ENCODE measurements around the gene GUCY1A2. TPM values are rescaled to one million over a fixed set of nuclear protein-coding genes. Genes with fewer than 3 reads are reported as not detected.

GUCY1A2 gene
- total RNA-seq, 1 experiment from 2014 or later = 5.4 TPM

DNA sequence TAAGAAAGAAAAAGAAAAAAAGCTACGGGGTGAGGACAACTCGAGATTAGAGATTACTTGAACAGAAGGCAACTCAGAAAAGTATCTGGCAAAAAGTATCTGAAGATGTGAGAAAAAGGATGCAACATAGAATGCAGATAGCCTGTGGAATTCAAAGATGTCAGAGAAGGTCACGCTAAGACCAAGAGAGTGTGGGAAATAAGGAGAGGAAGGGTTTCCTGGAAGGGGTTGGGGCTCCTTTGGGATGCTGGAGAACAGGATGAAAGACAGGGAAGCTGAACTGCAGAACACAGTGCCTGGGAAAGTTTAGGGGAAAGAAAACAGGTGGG is 1.2 kb downstream of the GUCY1A2 start:
- BruUV-seq (replicated peaks) = no TSS peak
- CTCF ChIA-PET = interaction anchor here (1.0 to 1.3 kb wide), 2 partner anchors 42 to 865 kb away, joined by 3 to 5 read pairs; no protein-coding TSS in a partner anchor
- no peak for TF ChIP-seq EZH2 (IDR thresholded peaks at IDR 0.05; ENCODE audit: borderline replicate concordance, low read depth, low read length, poor library complexity, severe bottlenecking)
- TF ChIP-seq, protein P1, sequence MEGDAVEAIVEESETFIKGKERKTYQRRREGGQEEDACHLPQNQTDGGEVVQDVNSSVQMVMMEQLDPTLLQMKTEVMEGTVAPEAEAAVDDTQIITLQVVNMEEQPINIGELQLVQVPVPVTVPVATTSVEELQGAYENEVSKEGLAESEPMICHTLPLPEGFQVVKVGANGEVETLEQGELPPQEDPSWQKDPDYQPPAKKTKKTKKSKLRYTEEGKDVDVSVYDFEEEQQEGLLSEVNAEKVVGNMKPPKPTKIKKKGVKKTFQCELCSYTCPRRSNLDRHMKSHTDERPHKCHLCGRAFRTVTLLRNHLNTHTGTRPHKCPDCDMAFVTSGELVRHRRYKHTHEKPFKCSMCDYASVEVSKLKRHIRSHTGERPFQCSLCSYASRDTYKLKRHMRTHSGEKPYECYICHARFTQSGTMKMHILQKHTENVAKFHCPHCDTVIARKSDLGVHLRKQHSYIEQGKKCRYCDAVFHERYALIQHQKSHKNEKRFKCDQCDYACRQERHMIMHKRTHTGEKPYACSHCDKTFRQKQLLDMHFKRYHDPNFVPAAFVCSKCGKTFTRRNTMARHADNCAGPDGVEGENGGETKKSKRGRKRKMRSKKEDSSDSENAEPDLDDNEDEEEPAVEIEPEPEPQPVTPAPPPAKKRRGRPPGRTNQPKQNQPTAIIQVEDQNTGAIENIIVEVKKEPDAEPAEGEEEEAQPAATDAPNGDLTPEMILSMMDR (conservative IDR thresholded peaks at IDR 0.05; ENCODE audit: low read depth, low read length) = no peak
- intact Hi-C loops (cut with micrococcal nuclease; ENCODE audit: unreplicated experiment) = loop anchor here (1.0 to 5.0 kb wide), 2 partner anchors 165 to 296 kb away; no protein-coding TSS in a partner anchor
- Histone ChIP-seq H3K4me3 (ENCODE audit: low read depth, low read length, poor library complexity, severe bottlenecking) (peak overlapping the region; percentile 69), H3K27ac (ENCODE audit: low read depth, low read length, poor library complexity, severe bottlenecking) (no peak overlapping the region), H3K4me1 (ENCODE audit: insufficient read depth, low read length, poor library complexity, severe bottlenecking) (peaks cover 20% of the 10 kb centered on the region), H3K9me3 (ENCODE audit: low read depth, low read length, poor library complexity, severe bottlenecking) (no peaks in the 10 kb centered on the region), H3K27me3 (replicated peaks; ENCODE audit: insufficient read depth, low read depth, low read length, poor library complexity) (peaks cover 34% of the 10 kb centered on the region), H3K36me3 (ENCODE audit: insufficient read depth, low read length, poor library complexity, severe bottlenecking) (no peaks in the 10 kb centered on the region)
- POLR2A ChIA-PET (ENCODE audit: low non-redundant PET) = no interaction called here
- DNase-seq (ENCODE audit: low spot score) = no peak

DNA sequence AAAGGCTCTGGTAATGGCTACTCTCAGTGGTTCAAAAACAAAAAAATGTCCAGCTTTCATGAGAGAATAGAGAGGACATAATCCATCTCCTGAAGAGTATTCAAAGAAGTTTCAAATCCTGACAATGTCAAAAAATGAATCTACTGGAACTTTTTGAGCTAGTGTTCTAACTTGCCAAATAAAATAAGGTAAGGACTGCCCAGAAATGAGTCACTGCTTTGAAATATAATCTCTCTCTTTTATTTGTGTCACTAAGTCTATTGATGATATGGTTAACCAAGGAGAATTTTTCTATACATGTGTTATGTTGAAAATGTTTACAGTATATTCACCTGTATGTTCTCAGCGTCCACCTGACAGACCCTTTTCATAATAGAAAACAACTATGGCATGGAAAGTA is 3.4 kb downstream of the GUCY1A2 start:
- Histone ChIP-seq H3K36me3 (ENCODE audit: insufficient read depth, low read length, poor library complexity, severe bottlenecking) (no peaks in the 10 kb centered on the region), H3K4me1 (ENCODE audit: insufficient read depth, low read length, poor library complexity, severe bottlenecking) (peaks cover 24% of the 10 kb centered on the region), H3K9me3 (ENCODE audit: low read depth, low read length, poor library complexity, severe bottlenecking) (no peaks in the 10 kb centered on the region), H3K4me3 (ENCODE audit: low read depth, low read length, poor library complexity, severe bottlenecking) (no peak overlapping the region), H3K27ac (ENCODE audit: low read depth, low read length, poor library complexity, severe bottlenecking) (no peak overlapping the region), H3K27me3 (replicated peaks; ENCODE audit: insufficient read depth, low read depth, low read length, poor library complexity) (peaks cover 14% of the 10 kb centered on the region)
- TF ChIP-seq, protein P1 (conservative IDR thresholded peaks at IDR 0.05; ENCODE audit: low read depth, low read length) = no peak
- TF ChIP-seq EZH2 (IDR thresholded peaks at IDR 0.05; ENCODE audit: borderline replicate concordance, low read depth, low read length, poor library complexity, severe bottlenecking) = no peak
- ChIA-PET POLR2A (ENCODE audit: low non-redundant PET) (no interaction called here), CTCF (no interaction called here)
- intact Hi-C loops (cut with micrococcal nuclease; ENCODE audit: unreplicated experiment) = loop anchor here (5.0 kb wide), 1 partner anchor 163 kb away; no protein-coding TSS in a partner anchor
- DNase-seq (ENCODE audit: low spot score) = no peak
- BruUV-seq (replicated peaks) = no TSS peak

DNA sequence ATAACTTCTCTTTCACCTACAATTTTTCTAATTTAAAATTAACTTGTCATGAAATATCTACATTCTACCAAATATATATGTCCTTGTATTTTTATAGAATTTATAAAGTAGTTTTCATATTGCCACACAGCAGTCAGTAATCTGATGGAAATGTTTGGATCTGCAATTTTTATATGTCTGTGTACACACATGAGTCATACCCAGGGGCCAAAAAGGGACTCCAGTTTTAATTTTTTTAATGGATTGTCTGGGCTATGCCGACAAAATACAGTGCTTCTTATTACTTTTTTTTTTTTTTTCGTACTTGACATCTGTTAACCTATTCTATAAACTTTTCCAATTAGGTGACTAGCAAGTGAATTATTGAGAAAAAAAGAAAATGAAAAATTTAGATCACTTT is 6.3 kb downstream of the GUCY1A2 start:
- no peak overlapping the region for H3K4me3 ChIP-seq (ENCODE audit: low read depth, low read length, poor library complexity, severe bottlenecking)
- POLR2A ChIA-PET (ENCODE audit: low non-redundant PET) = no interaction called here
- intact Hi-C loops (cut with micrococcal nuclease; ENCODE audit: unreplicated experiment) = no loop called here

More for the DNA sequence above, 6.3 kb downstream of the GUCY1A2 start:
- H3K4me1 ChIP-seq (ENCODE audit: insufficient read depth, low read length, poor library complexity, severe bottlenecking) = peaks cover 19% of the 10 kb centered on the region
- no peaks in the 10 kb centered on the region for H3K27me3 ChIP-seq (replicated peaks; ENCODE audit: insufficient read depth, low read depth, low read length, poor library complexity)
- H3K27ac ChIP-seq (ENCODE audit: low read depth, low read length, poor library complexity, severe bottlenecking) = no peak overlapping the region
- no peak for TF ChIP-seq EZH2 (IDR thresholded peaks at IDR 0.05; ENCODE audit: borderline replicate concordance, low read depth, low read length, poor library complexity, severe bottlenecking)
- TF ChIP-seq, protein P1 (conservative IDR thresholded peaks at IDR 0.05; ENCODE audit: low read depth, low read length) = no peak
- H3K9me3 ChIP-seq (ENCODE audit: low read depth, low read length, poor library complexity, severe bottlenecking) = no peaks in the 10 kb centered on the region
- no TSS peak for BruUV-seq (replicated peaks)
- peak; percentile 23 for DNase-seq (ENCODE audit: low spot score)
- H3K36me3 ChIP-seq (ENCODE audit: insufficient read depth, low read length, poor library complexity, severe bottlenecking) = no peaks in the 10 kb centered on the region
- CTCF ChIA-PET = no interaction called here
